ENCODE data around the gene TMPRSS15.

TMPRSS15 gene

GRCh38 chr21:18340387-18340942 is 63.1 kb downstream of the TMPRSS15 start:
- no peak for DNase-seq

- DNase-seq = no peak
Observed at GRCh38 chr21:18335651-18336236, 67.8 kb downstream of the TMPRSS15 start.

- DNase-seq = no peak
Observed at GRCh38 chr21:18334066-18334465, 69.5 kb downstream of the TMPRSS15 start.

GRCh38 chr21:18318156-18318555 is 85.4 kb downstream of the TMPRSS15 start:
- no peak for DNase-seq

- DNase-seq = no peak
Observed at GRCh38 chr21:18298228-18298627, 105.4 kb downstream of the TMPRSS15 start.

GRCh38 chr21:18294100-18294499 is 109.5 kb downstream of the TMPRSS15 start:
- DNase-seq = no peak

GRCh38 chr21:18289876-18290275 is 113.7 kb downstream of the TMPRSS15 start:
- no peak for DNase-seq

GRCh38 chr21:18285379-18285778 is 118.2 kb downstream of the TMPRSS15 start:
- no peak for DNase-seq

GRCh38 chr21:18275781-18276180 is 127.8 kb downstream of the TMPRSS15 start:
- no peak for DNase-seq

- no peak for DNase-seq
Observed at GRCh38 chr21:18274370-18274769, 129.2 kb downstream of the TMPRSS15 start.

GRCh38 chr21:18273400-18273799 is 130.2 kb downstream of the TMPRSS15 start:
- no peak for DNase-seq

GRCh38 chr21:18269856-18270255 is 133.7 kb downstream of the TMPRSS15 start:
- no peak for DNase-seq

- DNase-seq = no peak
Observed at GRCh38 chr21:18268906-18269305, 134.7 kb downstream of the TMPRSS15 start.

- DNase-seq = no peak
Observed at GRCh38 chr21:18267496-18267895, 136.1 kb downstream of the TMPRSS15 start.

GRCh38 chr21:18265944-18266343 is 137.6 kb downstream of the TMPRSS15 start:
- DNase-seq = no peak

GRCh38 chr21:18253799-18254198 is 149.8 kb downstream of the TMPRSS15 start:
- no peak for DNase-seq

GRCh38 chr21:18253221-18253620 is 150.4 kb downstream of the TMPRSS15 start:
- DNase-seq = no peak

- DNase-seq = no peak
Observed at GRCh38 chr21:18252680-18253079, 150.9 kb downstream of the TMPRSS15 start.

- DNase-seq = no peak
Observed at GRCh38 chr21:18252256-18252655, 151.3 kb downstream of the TMPRSS15 start.

- DNase-seq = no peak
Observed at GRCh38 chr21:18251065-18251464, 152.5 kb downstream of the TMPRSS15 start.

- no peak for DNase-seq
Observed at GRCh38 chr21:18249672-18250071, 153.9 kb downstream of the TMPRSS15 start.

GRCh38 chr21:18248171-18248570 is 155.4 kb downstream of the TMPRSS15 start:
- no peak for DNase-seq

- DNase-seq = no peak
Observed at GRCh38 chr21:18245464-18245967, 158.1 kb downstream of the TMPRSS15 start.

GRCh38 chr21:18244671-18245463 is 158.7 kb downstream of the TMPRSS15 start, which contains the start of gene CHODL:
TSS of gene CHODL (plus strand) at chr21:18244833. CDS start at chr21:18245224, 391 bp downstream.
- DNase-seq = no peak

Data from stimulated activated CD4-positive, alpha-beta T cell treated with anti-CD3 and anti-CD28 coated beads, Interleukin-15, amount 100 ng/mL, for 24 hours (primary cell).